Ishikawa (cell line): ENCODE measurements around the gene R3HDM4.

Experiments used
- RAD21 ChIP-seq: IDR thresholded peaks from 2 replicates; pipeline ENCODE4 v1.6.1; 2012; ENCODE audit warnings: low read depth
- TF ChIP-seq, protein P1 (sequence below): IDR thresholded peaks from 2 replicates; pipeline ENCODE4 v1.6.1; 2012; ENCODE audit warnings: low read depth, mild to moderate bottlenecking

DNA sequence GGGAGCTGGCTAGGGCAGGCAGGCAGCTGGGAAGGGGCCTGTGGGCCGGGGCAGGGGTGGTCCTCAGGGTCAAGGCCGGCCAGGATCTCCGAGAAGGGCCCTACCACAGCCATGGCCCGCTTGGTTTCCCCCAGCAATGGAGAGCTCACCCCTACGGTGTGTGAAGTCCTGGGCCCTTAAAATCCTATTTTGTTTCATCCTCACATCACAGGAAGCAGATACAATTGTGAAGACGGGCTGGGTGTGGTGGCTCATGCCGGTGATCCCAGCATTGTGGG is 11.0 kb downstream of the R3HDM4 start:
- TF ChIP-seq, protein P1, sequence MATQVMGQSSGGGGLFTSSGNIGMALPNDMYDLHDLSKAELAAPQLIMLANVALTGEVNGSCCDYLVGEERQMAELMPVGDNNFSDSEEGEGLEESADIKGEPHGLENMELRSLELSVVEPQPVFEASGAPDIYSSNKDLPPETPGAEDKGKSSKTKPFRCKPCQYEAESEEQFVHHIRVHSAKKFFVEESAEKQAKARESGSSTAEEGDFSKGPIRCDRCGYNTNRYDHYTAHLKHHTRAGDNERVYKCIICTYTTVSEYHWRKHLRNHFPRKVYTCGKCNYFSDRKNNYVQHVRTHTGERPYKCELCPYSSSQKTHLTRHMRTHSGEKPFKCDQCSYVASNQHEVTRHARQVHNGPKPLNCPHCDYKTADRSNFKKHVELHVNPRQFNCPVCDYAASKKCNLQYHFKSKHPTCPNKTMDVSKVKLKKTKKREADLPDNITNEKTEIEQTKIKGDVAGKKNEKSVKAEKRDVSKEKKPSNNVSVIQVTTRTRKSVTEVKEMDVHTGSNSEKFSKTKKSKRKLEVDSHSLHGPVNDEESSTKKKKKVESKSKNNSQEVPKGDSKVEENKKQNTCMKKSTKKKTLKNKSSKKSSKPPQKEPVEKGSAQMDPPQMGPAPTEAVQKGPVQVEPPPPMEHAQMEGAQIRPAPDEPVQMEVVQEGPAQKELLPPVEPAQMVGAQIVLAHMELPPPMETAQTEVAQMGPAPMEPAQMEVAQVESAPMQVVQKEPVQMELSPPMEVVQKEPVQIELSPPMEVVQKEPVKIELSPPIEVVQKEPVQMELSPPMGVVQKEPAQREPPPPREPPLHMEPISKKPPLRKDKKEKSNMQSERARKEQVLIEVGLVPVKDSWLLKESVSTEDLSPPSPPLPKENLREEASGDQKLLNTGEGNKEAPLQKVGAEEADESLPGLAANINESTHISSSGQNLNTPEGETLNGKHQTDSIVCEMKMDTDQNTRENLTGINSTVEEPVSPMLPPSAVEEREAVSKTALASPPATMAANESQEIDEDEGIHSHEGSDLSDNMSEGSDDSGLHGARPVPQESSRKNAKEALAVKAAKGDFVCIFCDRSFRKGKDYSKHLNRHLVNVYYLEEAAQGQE: no peak
- TF ChIP-seq RAD21: no peak
